Measurements from ENCODE around the gene PPM1K.

Gene PPM1K

GRCh38 chr4:88219099-88219498 lies 65.3 kb downstream of the PPM1K start:
- peak; percentile 81 for FAIRE-seq
- peak; percentile 39 for DNase-seq (ENCODE audit: low spot score)

DNA sequence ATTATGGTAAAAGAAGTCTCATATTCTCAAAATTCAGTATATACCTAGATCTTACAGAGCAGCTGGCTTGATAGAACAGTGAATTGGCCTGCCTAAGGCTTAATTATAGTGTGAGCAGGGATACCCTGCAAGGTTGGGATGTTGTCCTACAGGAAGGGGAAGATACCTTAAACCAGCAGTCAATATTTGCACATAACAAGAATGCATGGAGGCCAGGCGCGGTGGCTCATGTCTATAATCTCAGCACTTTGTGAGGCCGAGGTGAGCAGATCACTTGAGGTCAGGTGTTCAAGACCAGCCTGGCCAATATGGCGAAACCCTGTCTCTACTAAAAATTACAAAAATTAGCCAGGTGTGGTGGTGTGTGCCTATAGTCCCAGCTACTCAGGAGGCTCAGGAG lies 67.2 kb downstream of the PPM1K start:
- DNase-seq (ENCODE audit: low spot score), result no peak
- no peak for FAIRE-seq

- no peak for FAIRE-seq
Measured at GRCh38 chr4:88216395-88216794, 68.0 kb downstream of the PPM1K start.

DNA sequence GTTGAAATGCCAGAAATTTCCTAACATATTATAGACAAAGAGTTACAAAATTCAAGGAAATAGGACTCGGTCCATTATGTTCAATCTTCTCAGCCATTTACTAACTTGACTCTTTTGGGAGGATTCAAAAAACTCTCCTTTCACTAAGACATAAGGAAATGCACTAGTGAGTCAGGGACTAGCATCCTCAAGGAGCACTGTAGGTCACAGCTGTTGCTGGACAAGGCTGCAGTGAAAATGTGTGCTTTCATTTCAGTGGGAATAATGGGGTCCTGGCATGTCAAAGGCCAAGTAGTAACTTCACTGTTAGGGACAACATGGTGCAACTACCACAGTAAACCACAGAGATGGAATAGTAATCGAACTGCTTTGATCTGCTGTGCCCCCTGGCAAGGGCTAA lies 69.0 kb downstream of the PPM1K start:
- no peak for FAIRE-seq
- no peak for DNase-seq (ENCODE audit: low spot score)

More at GRCh38 chr4:88216395-88216794, 68.0 kb downstream of the PPM1K start:
- no peak for DNase-seq (ENCODE audit: low spot score)

DNA sequence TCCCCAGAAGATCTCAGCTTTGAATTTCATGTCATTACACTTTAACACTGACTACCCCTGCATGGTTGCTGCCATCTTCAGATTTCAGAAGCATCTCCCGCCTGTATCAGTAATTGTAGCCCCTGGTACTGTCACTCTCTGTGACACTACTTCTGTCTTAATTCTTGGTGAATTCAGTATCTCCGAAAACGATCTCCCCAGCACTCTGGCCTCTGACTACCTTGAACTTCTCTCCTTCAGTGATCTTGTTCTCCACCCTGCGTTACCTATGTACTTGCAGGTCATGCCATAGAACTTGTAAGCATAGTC lies 72.2 kb downstream of the PPM1K start:
- no peak for FAIRE-seq
- DNase-seq (ENCODE audit: low spot score), result no peak

GRCh38 chr4:88211473-88212252 lies 72.7 kb downstream of the PPM1K start:
- DNase-seq (ENCODE audit: low spot score) (peak; percentile 9), FAIRE-seq (peak; percentile 53)

DNA sequence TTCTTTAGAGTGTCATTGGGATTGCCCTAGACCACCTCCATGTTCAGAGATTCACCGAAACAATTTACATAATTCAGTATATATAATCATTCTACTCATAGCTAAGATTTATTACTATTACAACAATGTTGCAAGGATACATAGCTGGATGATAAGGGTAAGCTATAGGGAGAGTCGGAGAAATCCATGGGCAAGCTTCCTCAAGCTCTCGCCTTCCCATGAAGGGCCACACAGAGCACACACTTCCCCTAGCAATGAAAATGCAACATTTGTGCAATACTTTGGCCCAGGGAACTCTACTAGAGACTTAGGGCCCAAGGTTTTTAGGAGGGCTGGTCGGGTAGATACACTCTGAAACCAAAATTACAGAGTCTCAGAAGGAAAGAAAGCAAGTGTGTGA lies 76.2 kb downstream of the PPM1K start:
- DNase-seq (ENCODE audit: low spot score) (no peak), FAIRE-seq (no peak)
